OCI-LY1 (cell line): ENCODE data around the gene MRPL33.

ENCODE experiments used
- H2AFZ ChIP-seq: fragments of 200-600 bp; sonication (generic), shearing (Covaris generic); 2 replicates; pipeline ENCODE4 v1.6.0; 2014; ENCODE audit warnings: antibody characterized with exemption, mild to moderate bottlenecking, low read length
- H3F3A ChIP-seq: fragments of 200-600 bp; sonication (generic), shearing (Covaris generic); 2 replicates; pipeline ENCODE4 v1.6.0; 2014; ENCODE audit warnings: mild to moderate bottlenecking, antibody characterized with exemption, low read length, moderate library complexity; ENCODE audit not compliant: insufficient read depth
- H3K27ac ChIP-seq: fragments of 200-600 bp; sonication (generic); 2 replicates; pipeline ENCODE4 v1.5.1; 2014; ENCODE audit warnings: low read length, mixed run types, mild to moderate bottlenecking, low read depth; ENCODE audit not compliant: poor library complexity, severe bottlenecking
- H3K27me3 ChIP-seq: fragments of 200-600 bp; sonication (generic); 2 replicates; pipeline ENCODE4 v1.6.0; 2014; ENCODE audit warnings: antibody characterized with exemption, mild to moderate bottlenecking, low read length, moderate library complexity; ENCODE audit not compliant: insufficient read depth
- H3K36me3 ChIP-seq: fragments of 200-600 bp; sonication (generic); 2 replicates; pipeline ENCODE4 v1.6.1; 2014; ENCODE audit warnings: mild to moderate bottlenecking, antibody characterized with exemption, low read length, moderate library complexity, mixed read lengths; ENCODE audit not compliant: insufficient read depth
- H3K4me1 ChIP-seq: fragments of 200-600 bp; sonication (generic); 2 replicates; pipeline ENCODE4 v1.5.1; 2014; ENCODE audit warnings: mild to moderate bottlenecking, low read length, moderate library complexity; ENCODE audit not compliant: insufficient read depth, severe bottlenecking
- H3K4me2 ChIP-seq: fragments of 200-600 bp; sonication (generic), shearing (Covaris generic); 2 replicates; pipeline ENCODE4 v1.6.1; 2014; ENCODE audit warnings: low read length
- H3K4me3 ChIP-seq: fragments of 200-600 bp; sonication (generic); 2 replicates; pipeline ENCODE4 v1.5.1; 2014; ENCODE audit warnings: low read length, low read depth, mild to moderate bottlenecking, mixed read lengths; ENCODE audit not compliant: poor library complexity, severe bottlenecking
- H3K79me2 ChIP-seq: fragments of 200-600 bp; shearing (Covaris generic); 2 replicates; pipeline ENCODE4 v1.6.1; 2016; ENCODE audit warnings: mixed run types, low read length, mixed read lengths; ENCODE audit not compliant: insufficient read depth
- H3K9ac ChIP-seq: fragments of 200-600 bp; sonication (generic), shearing (Covaris generic); 2 replicates; pipeline ENCODE4 v1.6.1; 2014; ENCODE audit warnings: mild to moderate bottlenecking, low read length, mixed read lengths
- H3K9me2 ChIP-seq: fragments of 200-600 bp; sonication (generic), shearing (Covaris generic); 2 replicates; pipeline ENCODE4 v1.6.1; 2014; ENCODE audit warnings: low read depth, mild to moderate bottlenecking, low read length, mixed read lengths
- H3K9me3 ChIP-seq: fragments of 200-600 bp; shearing (Covaris generic); 2 replicates; pipeline ENCODE4 v1.6.1; 2014; ENCODE audit warnings: low read length, mixed read lengths
- H4K20me1 ChIP-seq: fragments of 200-600 bp; sonication (generic), shearing (Covaris generic); 2 replicates; pipeline ENCODE4 v1.6.0; 2016; ENCODE audit warnings: mild to moderate bottlenecking, low read length; ENCODE audit not compliant: insufficient read depth
- EZH2 ChIP-seq: fragments of 200-600 bp; sonication (generic), shearing (Covaris generic); IDR thresholded peaks from 2 replicates; pipeline ENCODE4 v1.8.0; 2017; ENCODE audit warnings: borderline replicate concordance, mixed run types, mild to moderate bottlenecking, antibody characterized with exemption, low read length, moderate library complexity, mixed read lengths
- TF ChIP-seq, protein P1 (sequence below): fragments of 200-600 bp; sonication (generic), shearing (Covaris generic); IDR thresholded peaks from 2 replicates; pipeline ENCODE4 v1.5.1; 2017; ENCODE audit warnings: mild to moderate bottlenecking, antibody characterized with exemption, low read length, moderate library complexity, mixed read lengths

The MRPL33 gene

DNA sequence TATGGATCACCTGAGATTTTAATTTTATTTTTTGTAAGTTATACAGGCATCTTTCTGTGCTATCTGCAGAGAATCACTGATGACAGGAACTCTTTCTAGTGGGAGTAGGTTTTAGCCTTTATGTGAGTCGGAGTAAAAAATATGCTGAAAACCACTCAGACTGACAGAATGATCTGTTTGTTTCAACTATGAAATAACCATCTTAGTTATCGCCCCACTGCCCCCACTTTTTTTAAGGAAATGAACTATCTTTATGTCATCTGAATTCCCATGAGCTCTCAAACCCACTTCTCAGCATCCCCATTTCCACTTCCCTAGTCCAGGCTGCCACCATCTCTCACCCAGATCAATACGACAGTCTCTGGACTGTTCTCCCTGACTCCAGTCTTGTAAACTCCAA is 38.9 kb downstream of the MRPL33 start:
- no peak overlapping the region for H3K4me2 ChIP-seq
- H3K9me3 ChIP-seq = no peaks in the 10 kb centered on the region
- no peaks in the 10 kb centered on the region for H3K4me1 ChIP-seq
- no peak overlapping the region for H2AFZ ChIP-seq
- no peaks in the 10 kb centered on the region for H3K36me3 ChIP-seq
- H3K27me3 ChIP-seq = peaks cover 4% of the 10 kb centered on the region; the same call in 1 of the 2 replicates
- no peak overlapping the region for H3K27ac ChIP-seq
- TF ChIP-seq, protein P1, sequence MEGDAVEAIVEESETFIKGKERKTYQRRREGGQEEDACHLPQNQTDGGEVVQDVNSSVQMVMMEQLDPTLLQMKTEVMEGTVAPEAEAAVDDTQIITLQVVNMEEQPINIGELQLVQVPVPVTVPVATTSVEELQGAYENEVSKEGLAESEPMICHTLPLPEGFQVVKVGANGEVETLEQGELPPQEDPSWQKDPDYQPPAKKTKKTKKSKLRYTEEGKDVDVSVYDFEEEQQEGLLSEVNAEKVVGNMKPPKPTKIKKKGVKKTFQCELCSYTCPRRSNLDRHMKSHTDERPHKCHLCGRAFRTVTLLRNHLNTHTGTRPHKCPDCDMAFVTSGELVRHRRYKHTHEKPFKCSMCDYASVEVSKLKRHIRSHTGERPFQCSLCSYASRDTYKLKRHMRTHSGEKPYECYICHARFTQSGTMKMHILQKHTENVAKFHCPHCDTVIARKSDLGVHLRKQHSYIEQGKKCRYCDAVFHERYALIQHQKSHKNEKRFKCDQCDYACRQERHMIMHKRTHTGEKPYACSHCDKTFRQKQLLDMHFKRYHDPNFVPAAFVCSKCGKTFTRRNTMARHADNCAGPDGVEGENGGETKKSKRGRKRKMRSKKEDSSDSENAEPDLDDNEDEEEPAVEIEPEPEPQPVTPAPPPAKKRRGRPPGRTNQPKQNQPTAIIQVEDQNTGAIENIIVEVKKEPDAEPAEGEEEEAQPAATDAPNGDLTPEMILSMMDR = no peak
- no peak for TF ChIP-seq EZH2
- no peak overlapping the region for H3K4me3 ChIP-seq
- H3K79me2 ChIP-seq = no peaks in the 10 kb centered on the region
- no peaks in the 10 kb centered on the region for H4K20me1 ChIP-seq
- H3K9ac ChIP-seq = no peak overlapping the region
- no peaks in the 10 kb centered on the region for H3F3A ChIP-seq
- H3K9me2 ChIP-seq = no peaks in the 10 kb centered on the region

DNA sequence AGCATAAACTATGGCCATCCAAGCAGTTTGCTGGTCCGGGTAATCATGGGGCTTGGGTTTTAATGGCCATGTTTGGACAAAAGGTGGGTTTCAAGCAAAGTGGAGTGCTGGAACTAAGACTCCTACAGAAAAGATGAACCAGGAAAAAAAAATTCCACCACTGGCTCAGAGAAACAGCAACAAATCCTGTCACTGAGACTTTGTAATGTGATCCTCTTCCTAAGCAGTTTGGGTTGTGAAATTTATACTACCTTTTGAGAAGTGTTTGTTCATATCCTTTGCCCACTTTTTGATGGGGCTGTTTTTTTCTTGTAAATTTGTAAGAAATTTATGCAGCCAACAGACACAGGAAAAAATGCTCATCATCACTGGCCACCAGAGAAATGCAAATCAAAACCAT is 40.2 kb downstream of the MRPL33 start:
- no peak overlapping the region for H3K9ac ChIP-seq
- TF ChIP-seq EZH2 = no peak
- TF ChIP-seq, protein P1 = no peak
- no peaks in the 10 kb centered on the region for H3K79me2 ChIP-seq
- no peaks in the 10 kb centered on the region for H3K36me3 ChIP-seq
- no peaks in the 10 kb centered on the region for H3K9me2 ChIP-seq
- H3K4me1 ChIP-seq = no peaks in the 10 kb centered on the region
- peaks cover 9% of the 10 kb centered on the region; the same call in 1 of the 2 replicates for H3K27me3 ChIP-seq
- no peak overlapping the region for H3K27ac ChIP-seq
- H4K20me1 ChIP-seq = no peaks in the 10 kb centered on the region
- H3K9me3 ChIP-seq = no peaks in the 10 kb centered on the region
- no peak overlapping the region for H2AFZ ChIP-seq
- H3K4me3 ChIP-seq = no peak overlapping the region
- H3K4me2 ChIP-seq = no peak overlapping the region
- no peaks in the 10 kb centered on the region for H3F3A ChIP-seq

DNA sequence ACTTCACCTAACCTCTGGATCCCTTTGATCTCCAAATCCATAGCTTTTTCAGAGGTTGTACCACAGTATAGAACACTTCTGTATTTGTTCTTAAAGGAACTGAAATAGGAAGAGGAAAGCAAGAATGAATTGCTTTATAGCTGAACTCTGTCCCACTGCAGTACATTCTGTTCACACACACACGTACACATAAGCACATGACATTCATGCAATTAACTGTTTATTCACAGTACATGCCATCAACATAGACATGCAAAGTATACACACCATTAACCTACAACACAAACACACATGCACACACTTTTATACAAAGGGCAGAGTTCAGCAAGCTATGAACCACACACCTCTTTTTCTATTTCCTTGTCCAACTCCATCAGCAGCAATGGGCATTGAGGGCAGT is 43.2 kb downstream of the MRPL33 start:
- Histone ChIP-seq H3K36me3 (no peaks in the 10 kb centered on the region), H3K9ac (no peak overlapping the region), H3K4me2 (no peak overlapping the region), H2AFZ (no peak overlapping the region), H3K4me1 (no peaks in the 10 kb centered on the region), H3F3A (no peaks in the 10 kb centered on the region), H3K4me3 (no peak overlapping the region), H3K9me2 (no peaks in the 10 kb centered on the region), H3K27ac (no peak overlapping the region), H4K20me1 (no peaks in the 10 kb centered on the region), H3K9me3 (no peaks in the 10 kb centered on the region), H3K79me2 (no peaks in the 10 kb centered on the region), H3K27me3 (peaks cover 9% of the 10 kb centered on the region; the same call in 1 of the 2 replicates)
- no peak for TF ChIP-seq EZH2

DNA sequence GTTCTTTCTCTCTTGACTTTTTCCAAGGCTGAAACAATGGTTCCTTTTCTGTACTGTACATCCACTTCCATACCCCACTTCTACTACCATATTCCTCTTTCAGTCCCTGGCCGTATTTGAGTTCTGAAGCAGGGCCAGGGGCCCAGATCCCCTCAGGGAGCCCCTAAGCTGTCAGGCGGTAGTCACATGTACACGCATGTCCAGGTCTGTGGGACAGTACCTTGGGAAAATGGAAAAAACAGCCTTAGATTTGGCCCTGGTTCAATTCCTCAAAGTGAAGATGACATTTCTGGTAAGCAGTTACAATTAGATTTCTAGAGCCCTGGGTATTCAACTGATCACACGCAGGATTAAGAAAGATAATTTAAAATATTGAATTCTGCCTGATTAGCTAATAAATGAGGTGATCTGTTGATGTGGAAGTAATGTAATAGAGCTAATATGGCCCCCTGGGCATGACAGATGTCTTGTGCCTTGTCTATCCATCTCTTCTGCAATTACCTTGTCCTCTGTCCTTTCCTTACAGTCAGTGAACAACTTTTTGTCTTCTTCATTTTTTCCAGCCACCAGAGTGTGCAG is 44.4 kb downstream of the MRPL33 start:
- no peak overlapping the region for H3K9ac ChIP-seq
- H3K4me2 ChIP-seq = no peak overlapping the region

More for the DNA sequence above, 44.4 kb downstream of the MRPL33 start:
- H3K27ac ChIP-seq = no peak overlapping the region
- no peaks in the 10 kb centered on the region for H3K36me3 ChIP-seq
- no peaks in the 10 kb centered on the region for H3F3A ChIP-seq
- no peaks in the 10 kb centered on the region for H4K20me1 ChIP-seq
- H3K4me3 ChIP-seq = no peak overlapping the region
- no peaks in the 10 kb centered on the region for H3K9me2 ChIP-seq
- no peaks in the 10 kb centered on the region for H3K9me3 ChIP-seq
- H3K4me1 ChIP-seq = no peaks in the 10 kb centered on the region
- no peak for TF ChIP-seq EZH2
- TF ChIP-seq, protein P1 = no peak
- no peaks in the 10 kb centered on the region for H3K79me2 ChIP-seq
- H2AFZ ChIP-seq = no peak overlapping the region
- peaks cover 9% of the 10 kb centered on the region; the same call in 1 of the 2 replicates for H3K27me3 ChIP-seq
